Astrocyte (in vitro differentiated cells and primary cell): ENCODE measurements around the gene ATXN2. TPM values are rescaled to one million over a fixed set of nuclear protein-coding genes. Genes with fewer than 3 reads are reported as not detected.

ENCODE experiments used
- DNase-seq: peaks from one replicate; pipeline ENCODE4 v3.0.0-alpha.2; 2010; ENCODE audit warnings: low read depth
- FAIRE-seq: peaks from 2 replicates; lab custom pipeline; 2011; peaks lifted over from hg19 to GRCh38; lab: Jason Lieb, UNC
- H2AFZ ChIP-seq: 2 replicates; pipeline ENCODE4 v1.6.0; 2012; ENCODE audit warnings: low read depth, low read length, inconsistent platforms
- H3K27ac ChIP-seq: 2 replicates; pipeline ENCODE4 v1.5.1; 2011; ENCODE audit warnings: low read depth, low read length, inconsistent platforms
- H3K27me3 ChIP-seq: 2 replicates; pipeline ENCODE4 v1.6.0; 2011; ENCODE audit warnings: low read length, inconsistent platforms; ENCODE audit not compliant: insufficient read depth
- H3K36me3 ChIP-seq: 2 replicates; pipeline ENCODE4 v1.5.1; 2011; ENCODE audit warnings: low read length, inconsistent platforms; ENCODE audit not compliant: insufficient read depth
- H3K4me1 ChIP-seq: 2 replicates; pipeline ENCODE4 v1.5.1; 2011; ENCODE audit warnings: low read length, inconsistent platforms; ENCODE audit not compliant: insufficient read depth
- H3K4me2 ChIP-seq: 2 replicates; pipeline ENCODE4 v1.6.0; 2012; ENCODE audit warnings: low read length, inconsistent platforms
- H3K4me3 ChIP-seq: 2 replicates; pipeline ENCODE4 v1.5.1; 2011; ENCODE audit warnings: low read depth, mild to moderate bottlenecking, low read length, inconsistent platforms; ENCODE audit not compliant: insufficient read depth
- H3K79me2 ChIP-seq: 2 replicates; pipeline ENCODE4 v1.6.0; 2012; ENCODE audit warnings: mild to moderate bottlenecking, low read length, inconsistent platforms; ENCODE audit not compliant: insufficient read depth
- H3K9ac ChIP-seq: 2 replicates; pipeline ENCODE4 v1.6.0; 2012; ENCODE audit warnings: mild to moderate bottlenecking, low read length, inconsistent platforms
- H3K9me3 ChIP-seq: 2 replicates; pipeline ENCODE4 v1.5.1; 2012; ENCODE audit warnings: low read depth, mild to moderate bottlenecking, low read length, inconsistent platforms; ENCODE audit not compliant: insufficient read depth
- H4K20me1 ChIP-seq: 2 replicates; pipeline ENCODE4 v1.6.0; 2012; ENCODE audit warnings: low read length, inconsistent platforms; ENCODE audit not compliant: insufficient read depth
- H3K27ac Mint-ChIP-seq: one replicate; pipeline ENCODE4 v1.8.0; 2021; ENCODE audit warnings: mild to moderate bottlenecking, mixed read lengths; ENCODE audit not compliant: unreplicated experiment
- H3K27me3 Mint-ChIP-seq: one replicate; pipeline ENCODE4 v1.8.0; 2021; ENCODE audit warnings: low read depth, mixed read lengths; ENCODE audit not compliant: unreplicated experiment
- H3K36me3 Mint-ChIP-seq: one replicate; pipeline ENCODE4 v1.8.0; 2021; ENCODE audit warnings: low read depth, mixed read lengths; ENCODE audit not compliant: unreplicated experiment
- H3K4me1 Mint-ChIP-seq: one replicate; pipeline ENCODE4 v1.8.0; 2021; ENCODE audit warnings: low read depth, mixed read lengths; ENCODE audit not compliant: unreplicated experiment
- H3K4me3 Mint-ChIP-seq: one replicate; pipeline ENCODE4 v1.8.0; 2021; ENCODE audit warnings: mild to moderate bottlenecking, moderate library complexity, mixed read lengths; ENCODE audit not compliant: unreplicated experiment
- H3K9me3 Mint-ChIP-seq: one replicate; pipeline ENCODE4 v1.8.0; 2021; ENCODE audit warnings: mild to moderate bottlenecking, mixed read lengths; ENCODE audit not compliant: unreplicated experiment
- CTCF ChIP-seq: IDR thresholded peaks from 2 replicates; pipeline ENCODE4 v1.5.1; 2011; ENCODE audit warnings: low read depth, mild to moderate bottlenecking, inconsistent platforms, low read length, moderate library complexity; ENCODE audit not compliant: insufficient read depth
- EZH2 ChIP-seq: IDR thresholded peaks from 2 replicates; pipeline ENCODE4 v1.6.1; 2012; ENCODE audit warnings: mild to moderate bottlenecking, low read length, inconsistent platforms; ENCODE audit not compliant: insufficient read depth
- total RNA-seq: library from RNA; stranded (reverse); gene quantifications from 2 replicates; pipeline ENCODE4 v1.2.1, GENCODE V29; 2021

ATXN2 gene
- total RNA-seq, 1 donor from 2014 or later, result 58.0 TPM

- Mint-ChIP-seq H3K27me3 (no peaks in the 10 kb centered on the region), H3K36me3 (peaks cover 11% of the 10 kb centered on the region), H3K9me3 (no peaks in the 10 kb centered on the region), H3K27ac (no peak overlapping the region), H3K4me3 (no peak overlapping the region), H3K4me1 (peaks cover 17% of the 10 kb centered on the region)
- H3K36me3 ChIP-seq, result no peaks in the 10 kb centered on the region
- no peaks in the 10 kb centered on the region for H3K27me3 ChIP-seq
- FAIRE-seq, result no peak
- H3K9me3 ChIP-seq, result no peaks in the 10 kb centered on the region
- H4K20me1 ChIP-seq, result peaks cover 63% of the 10 kb centered on the region
- TF ChIP-seq CTCF, result no peak
- no peak for TF ChIP-seq EZH2
- peak overlapping the region; percentile 40 for H3K27ac ChIP-seq
- H3K79me2 ChIP-seq, result peaks cover 97% of the 10 kb centered on the region
- H3K4me3 ChIP-seq, result no peak overlapping the region
- no peak overlapping the region for H3K9ac ChIP-seq
- peak overlapping the region; percentile 50 for H3K4me2 ChIP-seq
- peak; percentile 45 for DNase-seq
- H2AFZ ChIP-seq, result no peak overlapping the region
- H3K4me1 ChIP-seq, result peaks cover 8% of the 10 kb centered on the region
These were observed 41.1 kb downstream of the ATXN2 start for GRCh38 chr12:111558107-111558376.

- Histone ChIP-seq H3K4me2 (peak overlapping the region; percentile 50), H3K9ac (peak overlapping the region; percentile 21)
- FAIRE-seq, result peak; percentile 84
These were observed 41.6 kb downstream of the ATXN2 start for GRCh38 chr12:111557271-111558106.

More at GRCh38 chr12:111557271-111558106, 41.6 kb downstream of the ATXN2 start:
- H3K9me3 Mint-ChIP-seq, result no peaks in the 10 kb centered on the region
- no peak overlapping the region for H3K4me3 Mint-ChIP-seq
- peak; percentile 69 for DNase-seq
- no peak for TF ChIP-seq EZH2
- TF ChIP-seq CTCF, result no peak
- no peaks in the 10 kb centered on the region for H3K27me3 Mint-ChIP-seq
- peaks cover 97% of the 10 kb centered on the region for H3K79me2 ChIP-seq
- H3K4me3 ChIP-seq, result no peak overlapping the region
- H3K27me3 ChIP-seq, result no peaks in the 10 kb centered on the region
- H3K36me3 Mint-ChIP-seq, result peaks cover 11% of the 10 kb centered on the region
- peaks cover 8% of the 10 kb centered on the region for H3K4me1 ChIP-seq
- no peaks in the 10 kb centered on the region for H3K36me3 ChIP-seq
- peak overlapping the region; percentile 53 for H3K27ac Mint-ChIP-seq
- peaks cover 59% of the 10 kb centered on the region for H4K20me1 ChIP-seq
- peak overlapping the region; percentile 40 for H3K27ac ChIP-seq
- H2AFZ ChIP-seq, result no peak overlapping the region
- H3K4me1 Mint-ChIP-seq, result peaks cover 14% of the 10 kb centered on the region
- H3K9me3 ChIP-seq, result no peaks in the 10 kb centered on the region
